ENCODE data around the gene TRIM45.

GRCh38 chr1:117146575-117147340, 25.2 kb upstream of the TRIM45 start:
- TF ChIP-seq POLR2A (IDR thresholded peaks at IDR 0.05; ENCODE audit: low read length) (no peak), GATA1 (IDR thresholded peaks at IDR 0.05; ENCODE audit: low read depth, low read length) (no peak)

All from erythroblast (primary cell).